Keratinocyte (primary cell): ENCODE results near the gene SPATS2.

Experiments
- EZH2 ChIP-seq: IDR thresholded peaks from one replicate; pipeline ENCODE4 v1.6.1; 2012; ENCODE audit warnings: inconsistent platforms, mild to moderate bottlenecking, low read length, moderate library complexity
- TF ChIP-seq, protein P1 (sequence below), 3 experiments: IDR thresholded peaks in 1 of 3; conservative IDR thresholded peaks in 1 of 3; optimal IDR thresholded peaks in 1 of 3; 2 replicates in 2 of 3; 3 replicates in 1 of 3; pipeline versions ENCODE3 to v1.5.1; 2011; ENCODE audit warnings: low read length in 3 of 3, mild to moderate bottlenecking in 3 of 3, moderate library complexity in 2 of 3, control low read depth in 1 of 3, inconsistent platforms in 1 of 3; ENCODE audit not compliant: insufficient read depth in 2 of 3; ENCODE audit errors: extremely low read depth in 1 of 3

DNA sequence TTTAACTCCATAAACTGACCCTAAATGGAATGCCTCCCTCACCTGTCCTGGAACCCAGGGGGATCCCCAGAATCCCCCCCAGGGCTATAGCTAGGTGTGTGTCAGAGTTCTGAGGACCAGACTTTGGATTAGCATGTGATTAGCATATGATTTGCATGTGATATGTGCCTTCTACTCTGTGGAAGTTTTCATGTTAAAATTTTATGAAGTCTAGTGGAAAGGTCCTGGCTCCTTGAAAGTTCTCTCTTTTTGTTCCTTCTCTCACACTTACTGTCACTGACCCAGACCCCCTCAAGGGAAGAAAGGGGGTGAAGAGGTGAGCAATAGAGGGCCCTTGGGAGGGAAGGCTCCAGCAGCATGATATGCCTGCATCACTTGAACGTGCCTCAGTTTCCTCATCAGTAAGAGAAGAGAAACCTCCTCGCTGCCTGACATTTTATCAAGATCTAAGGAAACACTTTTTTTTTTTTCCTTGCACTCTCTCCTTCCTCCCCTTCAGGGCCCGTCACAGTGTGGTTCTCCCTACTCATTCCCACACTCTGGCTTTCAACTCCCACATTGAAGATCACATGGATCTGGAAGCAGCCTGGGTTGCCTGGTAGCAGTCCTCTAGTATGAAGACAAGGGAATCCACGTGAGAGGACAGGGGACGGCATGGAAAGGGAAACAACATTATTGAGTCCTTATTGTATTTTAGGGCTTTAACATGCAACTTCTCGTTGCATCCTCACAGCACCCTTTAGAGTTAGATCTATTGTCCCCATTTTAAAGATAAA lies 27.0 kb upstream of the SPATS2 start:
- TF ChIP-seq, protein P1, sequence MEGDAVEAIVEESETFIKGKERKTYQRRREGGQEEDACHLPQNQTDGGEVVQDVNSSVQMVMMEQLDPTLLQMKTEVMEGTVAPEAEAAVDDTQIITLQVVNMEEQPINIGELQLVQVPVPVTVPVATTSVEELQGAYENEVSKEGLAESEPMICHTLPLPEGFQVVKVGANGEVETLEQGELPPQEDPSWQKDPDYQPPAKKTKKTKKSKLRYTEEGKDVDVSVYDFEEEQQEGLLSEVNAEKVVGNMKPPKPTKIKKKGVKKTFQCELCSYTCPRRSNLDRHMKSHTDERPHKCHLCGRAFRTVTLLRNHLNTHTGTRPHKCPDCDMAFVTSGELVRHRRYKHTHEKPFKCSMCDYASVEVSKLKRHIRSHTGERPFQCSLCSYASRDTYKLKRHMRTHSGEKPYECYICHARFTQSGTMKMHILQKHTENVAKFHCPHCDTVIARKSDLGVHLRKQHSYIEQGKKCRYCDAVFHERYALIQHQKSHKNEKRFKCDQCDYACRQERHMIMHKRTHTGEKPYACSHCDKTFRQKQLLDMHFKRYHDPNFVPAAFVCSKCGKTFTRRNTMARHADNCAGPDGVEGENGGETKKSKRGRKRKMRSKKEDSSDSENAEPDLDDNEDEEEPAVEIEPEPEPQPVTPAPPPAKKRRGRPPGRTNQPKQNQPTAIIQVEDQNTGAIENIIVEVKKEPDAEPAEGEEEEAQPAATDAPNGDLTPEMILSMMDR (optimal IDR thresholded peaks at IDR 0.05 in 1 of 3, IDR thresholded peaks at IDR 0.05 in 1 of 3, conservative IDR thresholded peaks at IDR 0.05 in 1 of 3; ENCODE audit: extremely low read depth in 1 of 3, insufficient read depth in 2 of 3, low read length in 3 of 3), result no peak
- TF ChIP-seq EZH2, result no peak
